CD8-positive, alpha-beta memory T cell (primary cell): Measurements from ENCODE around the gene ATP8B1. TPM values are rescaled to one million over a fixed set of nuclear protein-coding genes. Genes with fewer than 3 reads are reported as not detected.

Experiments
- CTCF ChIA-PET: fragments of 350-600 bp; sonication (Branson Sonifier 250); formaldehyde crosslinking; loops from one replicate; lab custom pipeline; 2021; ENCODE audit warnings: antibody characterized with exemption; lab: Charles Lee
- POLR2A ChIA-PET: fragments of 350-600 bp; sonication (Branson Sonifier 250); formaldehyde crosslinking; loops from one replicate; lab custom pipeline; 2021; ENCODE audit warnings: antibody characterized with exemption; lab: Charles Lee
- DNase-seq, 5 donors: peaks; one replicate each; pipeline versions ENCODE4 v3.0.0 to v3.0.0-alpha.2; 2020 to 2022; ENCODE audit warnings: mixed read lengths in 1 of 5
- H3K27ac ChIP-seq: one replicate; pipeline ENCODE4 v1.7.0; 2013; ENCODE audit warnings: low read depth, mild to moderate bottlenecking, low read length, moderate library complexity
- H3K27me3 ChIP-seq: 2 replicates; pipeline ENCODE4 v1.7.0; 2013; ENCODE audit warnings: low read length, mild to moderate bottlenecking; ENCODE audit not compliant: insufficient read depth, poor library complexity, severe bottlenecking
- H3K36me3 ChIP-seq: 2 replicates; pipeline ENCODE4 v1.7.0; 2013; ENCODE audit warnings: mild to moderate bottlenecking, low read length, moderate library complexity; ENCODE audit not compliant: insufficient read depth
- H3K4me1 ChIP-seq: 2 replicates; pipeline ENCODE4 v1.7.0; 2013; ENCODE audit warnings: mild to moderate bottlenecking, low read length, moderate library complexity; ENCODE audit not compliant: insufficient read depth
- H3K4me3 ChIP-seq: 2 replicates; pipeline ENCODE4 v1.7.0; 2013; ENCODE audit warnings: mild to moderate bottlenecking, low read length
- H3K9me3 ChIP-seq: 2 replicates; pipeline ENCODE4 v1.7.0; 2013; ENCODE audit warnings: mild to moderate bottlenecking, low read length
- H3K27ac Mint-ChIP-seq, 8 donors: one replicate each; pipeline ENCODE4 v1.8.0; 2020 to 2021; ENCODE audit warnings: mixed read lengths in 8 of 8, mild to moderate bottlenecking in 6 of 8, inconsistent platforms in 3 of 8, moderate library complexity in 3 of 8
- H3K27me3 Mint-ChIP-seq, 2 donors: one replicate each; pipeline ENCODE4 v1.8.0; 2020 to 2021; ENCODE audit warnings: mixed read lengths in 2 of 2, mild to moderate bottlenecking in 1 of 2, moderate library complexity in 1 of 2
- H3K36me3 Mint-ChIP-seq, 3 donors: one replicate each; pipeline ENCODE4 v1.8.0; 2020 to 2021; ENCODE audit warnings: mixed read lengths in 3 of 3, inconsistent platforms in 1 of 3, mild to moderate bottlenecking in 1 of 3
- H3K4me1 Mint-ChIP-seq, 3 donors: one replicate each; pipeline ENCODE4 v1.8.0; 2020 to 2021; ENCODE audit warnings: mixed read lengths in 3 of 3, inconsistent platforms in 1 of 3, mild to moderate bottlenecking in 1 of 3
- H3K4me3 Mint-ChIP-seq, 7 donors: one replicate each; pipeline ENCODE4 v1.8.0; 2020 to 2021; ENCODE audit warnings: mixed read lengths in 7 of 7, mild to moderate bottlenecking in 6 of 7, moderate library complexity in 4 of 7, inconsistent platforms in 2 of 7
- H3K9me3 Mint-ChIP-seq, 5 donors: one replicate each; pipeline ENCODE4 v1.8.0; 2020 to 2022; ENCODE audit warnings: mixed read lengths in 5 of 5, mild to moderate bottlenecking in 3 of 5, moderate library complexity in 2 of 5, inconsistent platforms in 1 of 5
- polyA plus RNA-seq: library from polyadenylated mRNA; unstranded; fragments of 300-500 nt; fragmentation: Illumina TruSeq; gene quantifications from one replicate; pipeline ENCODE4 v1.2.3, GENCODE V29; 2021
- total RNA-seq, 2 experiments: library from RNA; stranded (reverse); gene quantifications; one replicate each; pipeline ENCODE4 v1.2.3, GENCODE V29; 2021

The ATP8B1 gene
- total and polyA plus RNA-seq, 3 experiments from 2014 or later = not detected

- POLR2A ChIA-PET = no interaction called here
- Mint-ChIP-seq H3K36me3 (peaks cover 10 to 20% (median 11%) of the 10 kb centered on the region in 3 donors), H3K4me1 (peaks cover 23 to 50% (median 49%) of the 10 kb centered on the region in 3 donors), H3K4me3 (no peak overlapping the region), H3K27me3 (no peaks in the 10 kb centered on the region), H3K27ac (no peak overlapping the region), H3K9me3 (peaks cover 7 to 12% (median 11%) of the 10 kb centered on the region in 5 donors)
- DNase-seq = no peak
- H3K27me3 ChIP-seq = no peaks in the 10 kb centered on the region
- no peaks in the 10 kb centered on the region for H3K9me3 ChIP-seq
- H3K4me3 ChIP-seq = no peak overlapping the region
- CTCF ChIA-PET = no interaction called here
- no peak overlapping the region for H3K27ac ChIP-seq
- H3K4me1 ChIP-seq = no peaks in the 10 kb centered on the region
- H3K36me3 ChIP-seq = no peaks in the 10 kb centered on the region
Observed at GRCh38 chr18:57659460-57660102, 143.5 kb downstream of the ATP8B1 start.

GRCh38 chr18:57657542-57657941, 145.6 kb downstream of the ATP8B1 start:
- no peak for DNase-seq
- H3K4me1 ChIP-seq = no peaks in the 10 kb centered on the region
- H3K27me3 Mint-ChIP-seq = no peaks in the 10 kb centered on the region
- no peak overlapping the region for H3K27ac ChIP-seq
- H3K27me3 ChIP-seq = no peaks in the 10 kb centered on the region
- H3K4me3 ChIP-seq = no peak overlapping the region
- no peaks in the 10 kb centered on the region for H3K9me3 ChIP-seq
- peaks cover 11 to 16% (median 12%) of the 10 kb centered on the region in 3 donors for H3K36me3 Mint-ChIP-seq
- H3K4me1 Mint-ChIP-seq = peaks cover 19 to 38% (median 32%) of the 10 kb centered on the region in 3 donors
- ChIA-PET POLR2A (no interaction called here), CTCF (interaction anchor here (1.2 kb wide), 1 partner anchor 27 kb away, joined by 3 read pairs; no protein-coding TSS in a partner anchor)
- H3K4me3 Mint-ChIP-seq = no peak overlapping the region
- no peak overlapping the region for H3K27ac Mint-ChIP-seq
- H3K9me3 Mint-ChIP-seq = peaks cover 10 to 13% (median 11%) of the 10 kb centered on the region in 5 donors
- H3K36me3 ChIP-seq = no peaks in the 10 kb centered on the region

- Mint-ChIP-seq H3K4me1 (peaks cover 14 to 39% (median 26%) of the 10 kb centered on the region in 3 donors), H3K27ac (no peak overlapping the region), H3K4me3 (peak overlapping the region in 1 of 7 donors; percentile 23), H3K27me3 (no peaks in the 10 kb centered on the region), H3K36me3 (peaks cover 9 to 16% (median 16%) of the 10 kb centered on the region in 3 donors), H3K9me3 (peaks cover 10 to 13% (median 11%) of the 10 kb centered on the region in 5 donors)
- H3K4me3 ChIP-seq = no peak overlapping the region
- DNase-seq = no peak
- no peaks in the 10 kb centered on the region for H3K27me3 ChIP-seq
- CTCF ChIA-PET = no interaction called here
- POLR2A ChIA-PET = no interaction called here
- H3K4me1 ChIP-seq = no peaks in the 10 kb centered on the region
- H3K27ac ChIP-seq = no peak overlapping the region
- no peaks in the 10 kb centered on the region for H3K9me3 ChIP-seq
- H3K36me3 ChIP-seq = no peaks in the 10 kb centered on the region
Observed at GRCh38 chr18:57655740-57656139, 147.4 kb downstream of the ATP8B1 start.

GRCh38 chr18:57651914-57652313, 151.2 kb downstream of the ATP8B1 start:
- Mint-ChIP-seq H3K4me1 (peaks cover 10 to 29% (median 22%) of the 10 kb centered on the region in 3 donors), H3K27me3 (no peaks in the 10 kb centered on the region), H3K4me3 (no peak overlapping the region), H3K36me3 (peaks cover 9 to 22% (median 12%) of the 10 kb centered on the region in 3 donors), H3K27ac (no peak overlapping the region), H3K9me3 (peaks cover 8 to 13% (median 11%) of the 10 kb centered on the region in 5 donors)
- ChIA-PET CTCF (no interaction called here), POLR2A (no interaction called here)
- no peak for DNase-seq
- Histone ChIP-seq H3K4me1 (no peaks in the 10 kb centered on the region), H3K36me3 (no peaks in the 10 kb centered on the region), H3K4me3 (no peak overlapping the region), H3K27ac (no peak overlapping the region), H3K9me3 (no peaks in the 10 kb centered on the region), H3K27me3 (no peaks in the 10 kb centered on the region)

GRCh38 chr18:57649556-57650500, 153.3 kb downstream of the ATP8B1 start:
- Histone ChIP-seq H3K4me3 (no peak overlapping the region), H3K27me3 (no peaks in the 10 kb centered on the region), H3K27ac (no peak overlapping the region), H3K4me1 (no peaks in the 10 kb centered on the region), H3K9me3 (no peaks in the 10 kb centered on the region), H3K36me3 (no peaks in the 10 kb centered on the region)
- Mint-ChIP-seq H3K4me3 (no peak overlapping the region), H3K36me3 (peaks cover 5 to 21% (median 8%) of the 10 kb centered on the region in 3 donors), H3K27me3 (no peaks in the 10 kb centered on the region), H3K9me3 (peaks cover under 1 to 3% (median 3%) of the 10 kb centered on the region in 5 donors), H3K4me1 (peaks cover 15 to 34% (median 27%) of the 10 kb centered on the region in 3 donors), H3K27ac (peak overlapping the region in 1 of 8 donors; percentile 65)
- ChIA-PET POLR2A (interaction anchor here (0.5 kb wide), 1 partner anchor 177 kb away, joined by 3 read pairs; no protein-coding TSS in a partner anchor), CTCF (no interaction called here)
- DNase-seq = no peak

GRCh38 chr18:57648414-57648813, 154.7 kb downstream of the ATP8B1 start:
- no peaks in the 10 kb centered on the region for H3K36me3 ChIP-seq

GRCh38 chr18:57644540-57644939, 158.6 kb downstream of the ATP8B1 start:
- DNase-seq = no peak
- peaks cover 25 to 35% (median 32%) of the 10 kb centered on the region in 3 donors for H3K4me1 Mint-ChIP-seq
- no peaks in the 10 kb centered on the region for H3K9me3 Mint-ChIP-seq
- no peaks in the 10 kb centered on the region for H3K4me1 ChIP-seq
- no peak overlapping the region for H3K27ac ChIP-seq
- H3K9me3 ChIP-seq = no peaks in the 10 kb centered on the region
- H3K36me3 ChIP-seq = no peaks in the 10 kb centered on the region
- peak overlapping the region in 1 of 8 donors; percentile 78 for H3K27ac Mint-ChIP-seq
- POLR2A ChIA-PET = no interaction called here
- no peaks in the 10 kb centered on the region for H3K27me3 Mint-ChIP-seq
- H3K27me3 ChIP-seq = no peaks in the 10 kb centered on the region
- H3K4me3 Mint-ChIP-seq = no peak overlapping the region
- CTCF ChIA-PET = no interaction called here
- H3K36me3 Mint-ChIP-seq = peaks cover 17 to 38% (median 17%) of the 10 kb centered on the region in 3 donors
- H3K4me3 ChIP-seq = no peak overlapping the region

More at GRCh38 chr18:57648414-57648813, 154.7 kb downstream of the ATP8B1 start:
- no peak overlapping the region for H3K27ac Mint-ChIP-seq
- H3K4me1 Mint-ChIP-seq = peaks cover 19 to 41% (median 34%) of the 10 kb centered on the region in 3 donors
- Histone ChIP-seq H3K9me3 (no peaks in the 10 kb centered on the region), H3K4me1 (no peaks in the 10 kb centered on the region), H3K4me3 (no peak overlapping the region), H3K27me3 (no peaks in the 10 kb centered on the region), H3K27ac (no peak overlapping the region)
- DNase-seq = no peak
- CTCF ChIA-PET = no interaction called here
- H3K9me3 Mint-ChIP-seq = no peaks in the 10 kb centered on the region
- H3K4me3 Mint-ChIP-seq = no peak overlapping the region
- H3K36me3 Mint-ChIP-seq = peaks cover 10 to 27% (median 11%) of the 10 kb centered on the region in 3 donors
- POLR2A ChIA-PET = no interaction called here
- H3K27me3 Mint-ChIP-seq = no peaks in the 10 kb centered on the region
